A673 (cell line): ENCODE results near the gene TMEM244. TPM values are rescaled to one million over a fixed set of nuclear protein-coding genes. Genes with fewer than 3 reads are reported as not detected.

ENCODE experiments used
- BruUV-seq: library from RNA; stranded (reverse); fragments of 400-500 nt; replicated peaks from 2 replicates; lab custom pipeline; 2021; lab: Mats Ljungman, UMichigan
- CTCF ChIA-PET: fragments of 300-600 bp; sonication (Branson Sonifier 250); formaldehyde crosslinking; loops from one replicate; lab custom pipeline; 2022; ENCODE audit warnings: antibody characterized with exemption; lab: Charles Lee
- POLR2A ChIA-PET: fragments of 300-600 bp; sonication (Branson Sonifier 250); formaldehyde crosslinking; loops from one replicate; lab custom pipeline; 2022; ENCODE audit warnings: antibody characterized with exemption; ENCODE audit not compliant: low non-redundant PET; lab: Charles Lee
- DNase-seq: peaks from one replicate; pipeline ENCODE4 v3.0.0-alpha.2; 2015; ENCODE audit warnings: low spot score
- H3K27ac ChIP-seq: fragments of 200-600 bp; sonication (generic); 2 replicates; pipeline ENCODE4 v1.5.1; 2016; ENCODE audit warnings: mixed run types, low read depth, mild to moderate bottlenecking, mixed read lengths, antibody characterized with exemption, low read length; ENCODE audit not compliant: poor library complexity, severe bottlenecking
- H3K27me3 ChIP-seq: fragments of 200-600 bp; sonication (generic); replicated peaks from 2 replicates; pipeline ENCODE4 v1.6.1; 2017; ENCODE audit warnings: mixed run types, low read depth, mild to moderate bottlenecking, mixed read lengths, antibody characterized with exemption, low read length; ENCODE audit not compliant: insufficient read depth, poor library complexity
- H3K36me3 ChIP-seq: fragments of 200-600 bp; sonication (generic); 2 replicates; pipeline ENCODE4 v1.6.1; 2016; ENCODE audit warnings: mixed run types, mild to moderate bottlenecking, mixed read lengths, antibody characterized with exemption, low read length; ENCODE audit not compliant: insufficient read depth, poor library complexity, severe bottlenecking
- H3K4me1 ChIP-seq: fragments of 200-600 bp; sonication (generic); 2 replicates; pipeline ENCODE4 v1.6.1; 2017; ENCODE audit warnings: mixed run types, mild to moderate bottlenecking, mixed read lengths, antibody characterized with exemption, low read length; ENCODE audit not compliant: insufficient read depth, poor library complexity, severe bottlenecking
- H3K4me3 ChIP-seq: fragments of 200-600 bp; sonication (generic); 2 replicates; pipeline ENCODE4 v1.5.1; 2016; ENCODE audit warnings: low read depth, mixed run types, mild to moderate bottlenecking, mixed read lengths, low read length; ENCODE audit not compliant: poor library complexity, severe bottlenecking
- H3K9me3 ChIP-seq: fragments of 200-600 bp; sonication (generic); 2 replicates; pipeline ENCODE4 v1.6.1; 2016; ENCODE audit warnings: mixed run types, low read depth, mild to moderate bottlenecking, mixed read lengths, antibody characterized with exemption, low read length; ENCODE audit not compliant: poor library complexity, severe bottlenecking
- EZH2 ChIP-seq: fragments of 200-600 bp; sonication (generic); IDR thresholded peaks from 2 replicates; pipeline ENCODE4 v1.6.1; 2017; ENCODE audit warnings: borderline replicate concordance, low read depth, mild to moderate bottlenecking, mixed read lengths, antibody characterized with exemption, low read length; ENCODE audit not compliant: poor library complexity, severe bottlenecking
- intact Hi-C: fragments of 100-400 bp; cut with micrococcal nuclease; formaldehyde crosslinking; loops from one replicate; pipeline ENCODE4 v1.10.0; 2022; ENCODE audit not compliant: unreplicated experiment
- total RNA-seq: library from RNA; stranded (reverse); gene quantifications from 2 replicates; pipeline ENCODE4 v1.2.3, GENCODE V29; 2021
- TF ChIP-seq, protein P1 (sequence below): fragments of 300-800, 200-600 bp; sonication (generic); conservative IDR thresholded peaks from 2 replicates; pipeline ENCODE4 v1.5.1; 2017; ENCODE audit warnings: low read depth, mild to moderate bottlenecking, antibody characterized with exemption, low read length, moderate library complexity, mixed read lengths

TMEM244 gene
- total RNA-seq, 1 experiment from 2014 or later, result not detected

- ChIA-PET POLR2A (no interaction called here), CTCF (no interaction called here)
- TF ChIP-seq, protein P1, sequence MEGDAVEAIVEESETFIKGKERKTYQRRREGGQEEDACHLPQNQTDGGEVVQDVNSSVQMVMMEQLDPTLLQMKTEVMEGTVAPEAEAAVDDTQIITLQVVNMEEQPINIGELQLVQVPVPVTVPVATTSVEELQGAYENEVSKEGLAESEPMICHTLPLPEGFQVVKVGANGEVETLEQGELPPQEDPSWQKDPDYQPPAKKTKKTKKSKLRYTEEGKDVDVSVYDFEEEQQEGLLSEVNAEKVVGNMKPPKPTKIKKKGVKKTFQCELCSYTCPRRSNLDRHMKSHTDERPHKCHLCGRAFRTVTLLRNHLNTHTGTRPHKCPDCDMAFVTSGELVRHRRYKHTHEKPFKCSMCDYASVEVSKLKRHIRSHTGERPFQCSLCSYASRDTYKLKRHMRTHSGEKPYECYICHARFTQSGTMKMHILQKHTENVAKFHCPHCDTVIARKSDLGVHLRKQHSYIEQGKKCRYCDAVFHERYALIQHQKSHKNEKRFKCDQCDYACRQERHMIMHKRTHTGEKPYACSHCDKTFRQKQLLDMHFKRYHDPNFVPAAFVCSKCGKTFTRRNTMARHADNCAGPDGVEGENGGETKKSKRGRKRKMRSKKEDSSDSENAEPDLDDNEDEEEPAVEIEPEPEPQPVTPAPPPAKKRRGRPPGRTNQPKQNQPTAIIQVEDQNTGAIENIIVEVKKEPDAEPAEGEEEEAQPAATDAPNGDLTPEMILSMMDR, result no peak
- no peak for TF ChIP-seq EZH2
- H3K4me3 ChIP-seq, result no peak overlapping the region
- H3K4me1 ChIP-seq, result no peaks in the 10 kb centered on the region
- no peaks in the 10 kb centered on the region for H3K36me3 ChIP-seq
- no TSS peak for BruUV-seq
- H3K9me3 ChIP-seq, result no peaks in the 10 kb centered on the region
- no peak for DNase-seq
- intact Hi-C loops, result no loop called here
- no peaks in the 10 kb centered on the region for H3K27me3 ChIP-seq
- no peak overlapping the region for H3K27ac ChIP-seq
Observed at GRCh38 chr6:129901910-129902309, 40.8 kb upstream of the TMEM244 start.

GRCh38 chr6:129895692-129896091, 34.6 kb upstream of the TMEM244 start:
- intact Hi-C loops, result no loop called here
- Histone ChIP-seq H3K4me1 (peaks cover 31% of the 10 kb centered on the region), H3K36me3 (no peaks in the 10 kb centered on the region), H3K9me3 (no peaks in the 10 kb centered on the region), H3K27ac (peak overlapping the region; percentile 48), H3K27me3 (no peaks in the 10 kb centered on the region), H3K4me3 (no peak overlapping the region)
- ChIA-PET CTCF (no interaction called here), POLR2A (no interaction called here)
- no peak for DNase-seq
- TF ChIP-seq EZH2, result no peak
- TF ChIP-seq, protein P1, result no peak
- no TSS peak for BruUV-seq

DNA sequence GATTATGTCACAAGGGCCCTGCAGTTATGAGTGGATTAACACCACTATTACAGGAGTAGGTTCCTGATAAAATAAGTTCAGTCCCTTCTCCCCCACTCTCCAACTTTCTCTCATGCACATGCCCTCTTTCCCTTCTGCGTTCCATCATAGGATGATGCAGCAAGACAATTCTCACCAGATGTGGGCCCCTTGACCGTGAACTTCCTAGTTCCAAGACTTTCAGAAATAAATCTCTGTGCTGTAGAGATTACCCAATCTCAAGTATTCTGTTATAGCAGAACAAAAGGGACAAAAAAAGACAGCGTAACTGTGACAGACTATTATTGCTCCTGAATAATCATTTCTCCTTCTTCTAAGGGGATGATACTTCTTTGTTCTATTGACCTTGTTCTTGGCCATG, 33.8 kb upstream of the TMEM244 start:
- ChIA-PET POLR2A (no interaction called here), CTCF (no interaction called here)
- Histone ChIP-seq H3K4me3 (no peak overlapping the region), H3K36me3 (no peaks in the 10 kb centered on the region), H3K27me3 (no peaks in the 10 kb centered on the region), H3K9me3 (no peaks in the 10 kb centered on the region), H3K4me1 (peaks cover 37% of the 10 kb centered on the region), H3K27ac (peak overlapping the region; percentile 48)
- intact Hi-C loops, result loop anchor here (5.0 kb wide), 1 partner anchor 122 kb away; the partner anchor contains the start of gene L3MBTL3
- TF ChIP-seq, protein P1, result no peak
- TF ChIP-seq EZH2, result no peak
- no peak for DNase-seq
- no TSS peak for BruUV-seq
